ENCODE measurements around the gene USP31.

The USP31 gene

DNA sequence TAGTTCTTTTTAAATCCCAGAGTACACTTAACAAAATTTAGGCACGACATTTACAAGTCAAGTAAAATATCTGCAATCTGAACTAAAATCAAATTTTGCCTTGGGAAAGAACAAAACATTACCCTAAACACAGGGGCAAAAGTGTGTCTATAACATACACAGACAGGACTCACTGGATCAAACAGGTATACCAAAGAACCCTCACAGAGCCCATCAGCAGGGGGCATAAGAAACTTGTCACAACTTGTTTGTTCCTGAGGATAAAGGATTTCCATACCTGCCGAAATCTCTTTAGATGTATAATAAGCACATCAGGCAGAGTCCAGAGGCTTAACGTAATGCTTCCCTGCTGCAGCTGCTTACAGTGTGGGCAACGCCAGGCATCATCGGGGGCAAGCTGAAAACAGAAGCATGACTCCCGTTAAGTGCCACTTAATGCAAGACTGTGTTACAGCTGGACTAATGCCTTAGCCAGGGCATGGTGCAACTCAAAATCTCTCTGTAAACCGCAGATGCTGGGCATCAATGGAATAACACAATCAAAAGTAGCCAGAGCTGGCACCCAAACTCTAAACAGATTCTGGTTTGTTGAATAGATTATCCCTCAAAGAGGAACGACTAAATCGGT, 67.0 kb downstream of the USP31 start:
- no peak for TF ChIP-seq ZFX (IDR thresholded peaks at IDR 0.05; ENCODE audit: borderline replicate concordance)
- TF ChIP-seq, protein P1, sequence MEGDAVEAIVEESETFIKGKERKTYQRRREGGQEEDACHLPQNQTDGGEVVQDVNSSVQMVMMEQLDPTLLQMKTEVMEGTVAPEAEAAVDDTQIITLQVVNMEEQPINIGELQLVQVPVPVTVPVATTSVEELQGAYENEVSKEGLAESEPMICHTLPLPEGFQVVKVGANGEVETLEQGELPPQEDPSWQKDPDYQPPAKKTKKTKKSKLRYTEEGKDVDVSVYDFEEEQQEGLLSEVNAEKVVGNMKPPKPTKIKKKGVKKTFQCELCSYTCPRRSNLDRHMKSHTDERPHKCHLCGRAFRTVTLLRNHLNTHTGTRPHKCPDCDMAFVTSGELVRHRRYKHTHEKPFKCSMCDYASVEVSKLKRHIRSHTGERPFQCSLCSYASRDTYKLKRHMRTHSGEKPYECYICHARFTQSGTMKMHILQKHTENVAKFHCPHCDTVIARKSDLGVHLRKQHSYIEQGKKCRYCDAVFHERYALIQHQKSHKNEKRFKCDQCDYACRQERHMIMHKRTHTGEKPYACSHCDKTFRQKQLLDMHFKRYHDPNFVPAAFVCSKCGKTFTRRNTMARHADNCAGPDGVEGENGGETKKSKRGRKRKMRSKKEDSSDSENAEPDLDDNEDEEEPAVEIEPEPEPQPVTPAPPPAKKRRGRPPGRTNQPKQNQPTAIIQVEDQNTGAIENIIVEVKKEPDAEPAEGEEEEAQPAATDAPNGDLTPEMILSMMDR (IDR thresholded peaks at IDR 0.05), result no peak
- no peak overlapping the region for H3K27ac ChIP-seq

DNA sequence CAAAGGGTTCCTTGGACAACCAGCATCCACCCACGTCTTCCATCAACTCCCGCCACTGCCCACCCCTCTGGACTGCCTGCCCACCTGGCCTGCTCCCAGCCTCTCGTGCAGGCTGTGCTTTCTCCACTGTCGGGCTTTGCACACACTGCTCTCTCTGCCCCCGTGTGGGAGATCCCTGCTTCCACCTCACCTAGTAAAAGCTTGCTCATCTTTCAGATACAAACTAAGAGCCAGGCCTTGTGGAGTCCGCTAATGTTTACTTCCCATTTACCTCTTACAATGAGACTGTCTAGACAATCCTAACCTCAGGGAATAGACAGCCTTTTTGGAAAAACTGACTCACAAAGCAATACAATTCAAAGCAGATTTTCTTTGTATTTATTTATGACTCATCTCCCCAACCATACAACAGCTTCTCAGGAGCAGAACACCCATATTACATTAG, 67.6 kb downstream of the USP31 start:
- H3K27ac ChIP-seq, result no peak overlapping the region
- TF ChIP-seq ZFX (IDR thresholded peaks at IDR 0.05; ENCODE audit: borderline replicate concordance), result no peak
- TF ChIP-seq, protein P1 (IDR thresholded peaks at IDR 0.05), result no peak

DNA sequence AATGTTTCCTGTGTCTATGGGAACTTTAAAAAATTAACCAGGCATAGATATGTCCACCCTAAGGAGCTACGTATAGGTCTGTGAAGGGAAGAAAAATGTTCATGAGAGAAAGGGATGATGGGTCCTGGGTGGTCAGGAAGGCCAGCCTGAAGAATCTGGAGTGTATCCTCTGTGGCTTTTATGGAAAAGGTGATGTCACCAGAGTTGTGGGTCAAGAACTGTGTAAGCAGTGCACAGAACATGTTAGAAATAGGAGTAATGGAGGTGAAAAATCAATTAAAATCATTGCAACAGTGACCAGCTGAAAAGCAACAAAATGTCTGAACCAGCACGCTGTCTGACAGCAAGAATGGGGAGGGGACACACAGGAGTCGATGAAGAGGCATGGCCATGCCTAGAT, 68.5 kb downstream of the USP31 start:
- H3K27ac ChIP-seq, result no peak overlapping the region
- TF ChIP-seq ZFX (IDR thresholded peaks at IDR 0.05; ENCODE audit: borderline replicate concordance), result no peak

DNA sequence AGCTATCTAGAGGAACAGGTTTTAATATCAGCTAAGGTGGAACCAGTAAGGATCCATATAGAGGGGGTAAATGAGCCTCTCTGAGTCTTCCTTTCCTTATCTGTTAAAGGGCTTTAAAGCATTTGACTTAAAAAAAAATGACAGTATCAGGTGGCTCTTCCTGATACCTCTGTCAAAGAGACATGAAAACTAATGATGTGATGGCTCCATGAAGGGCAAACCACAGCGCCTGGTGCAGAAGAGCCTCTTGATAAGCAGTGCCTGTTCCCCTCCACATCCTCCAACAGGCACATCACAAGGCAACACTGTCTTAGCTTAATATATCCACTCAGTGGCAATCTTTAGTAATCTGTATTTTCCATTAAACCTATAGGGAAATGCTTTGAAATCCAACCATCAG, 68.9 kb downstream of the USP31 start:
- no peak overlapping the region for H3K27ac ChIP-seq
- no peak for TF ChIP-seq ZFX (IDR thresholded peaks at IDR 0.05; ENCODE audit: borderline replicate concordance)
- TF ChIP-seq, protein P1 (IDR thresholded peaks at IDR 0.05), result no peak

DNA sequence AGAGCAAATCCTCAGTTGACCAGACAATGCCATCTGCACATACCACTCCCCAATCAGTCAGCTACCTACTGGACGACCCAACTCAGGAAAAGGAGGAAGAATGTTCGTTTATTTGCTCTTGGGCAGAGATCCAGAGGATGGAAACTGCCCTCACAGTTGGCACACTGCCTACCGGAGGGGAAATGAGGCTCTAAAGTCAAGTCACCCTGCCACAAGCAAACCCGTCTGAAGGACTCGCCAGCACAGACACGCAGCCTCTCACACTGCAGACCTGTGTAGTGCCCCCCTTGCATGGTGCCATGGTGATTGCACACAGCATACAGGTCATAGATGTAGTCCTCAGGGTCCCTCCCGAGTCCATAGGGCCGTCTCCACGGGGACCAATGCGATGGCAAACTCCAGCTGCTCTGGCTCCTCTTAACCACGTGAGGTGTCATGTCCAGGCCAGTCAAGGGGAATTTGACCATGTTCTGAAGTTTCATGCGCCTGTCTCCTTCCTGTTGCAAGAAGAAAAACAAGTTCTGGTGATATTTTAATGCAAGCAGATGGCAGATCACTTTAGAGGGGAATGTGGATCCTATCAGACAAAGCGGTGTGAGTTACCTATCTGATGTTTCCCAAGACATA, 69.5 kb downstream of the USP31 start:
- H3K27ac ChIP-seq, result no peak overlapping the region
- TF ChIP-seq, protein P1 (IDR thresholded peaks at IDR 0.05), result no peak
- no peak for TF ChIP-seq ZFX (IDR thresholded peaks at IDR 0.05; ENCODE audit: borderline replicate concordance)

- H3K27ac ChIP-seq, result no peak overlapping the region
- TF ChIP-seq ZFX (IDR thresholded peaks at IDR 0.05; ENCODE audit: borderline replicate concordance), result no peak
- TF ChIP-seq, protein P1 (IDR thresholded peaks at IDR 0.05), result no peak
Observed at GRCh38 chr16:23074423-23074822, 74.8 kb downstream of the USP31 start.

DNA sequence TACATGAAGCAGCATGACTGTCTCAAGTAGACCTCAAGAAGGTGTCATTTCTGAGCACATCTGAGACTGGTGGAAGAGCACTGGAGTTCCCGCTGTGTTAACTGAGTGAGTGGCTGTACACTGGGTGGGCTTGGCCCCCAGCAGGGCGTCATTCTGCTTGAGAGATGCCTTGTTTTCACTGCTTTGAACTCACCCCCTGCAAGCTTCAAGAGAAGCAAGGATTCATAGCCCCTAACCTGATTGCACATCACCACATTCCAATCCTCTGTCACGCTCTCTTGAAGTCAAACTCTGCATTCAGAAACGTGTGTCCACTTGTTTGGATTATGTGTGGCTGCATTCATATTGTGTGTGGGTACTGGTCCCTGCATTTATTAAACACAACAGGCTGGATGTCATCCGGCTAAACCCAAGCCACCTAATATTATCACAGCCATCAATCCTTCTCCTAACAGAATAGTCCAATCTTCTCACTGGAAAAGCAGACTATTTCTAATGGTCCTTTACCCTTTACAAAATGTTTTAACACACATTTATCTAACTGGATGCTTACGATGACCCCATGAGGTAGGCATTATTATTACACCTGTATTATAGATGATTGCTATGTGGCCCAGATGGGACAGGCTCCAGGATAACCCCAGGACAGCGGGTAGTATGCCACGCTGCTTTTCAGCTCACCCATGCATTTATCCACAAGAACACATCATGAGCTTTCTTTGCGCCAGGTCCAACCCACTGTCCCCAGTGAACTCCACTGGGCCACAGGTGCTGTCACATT, 76.3 kb downstream of the USP31 start:
- no peak for TF ChIP-seq ZFX (IDR thresholded peaks at IDR 0.05; ENCODE audit: borderline replicate concordance)
- TF ChIP-seq, protein P1 (IDR thresholded peaks at IDR 0.05), result no peak
- H3K27ac ChIP-seq, result no peak overlapping the region
